ENCODE measurements around the gene RNF208. TPM values are rescaled to one million over a fixed set of nuclear protein-coding genes. Genes with fewer than 3 reads are reported as not detected.
A peak's percentile ranks its signal among the peaks of the same experiment; 100 is the strongest.

The RNF208 gene
- polyA plus RNA-seq, 1 donor (not counting 4 experiments of a cell fraction or from before 2014, with no cell fraction given): not detected

DNA sequence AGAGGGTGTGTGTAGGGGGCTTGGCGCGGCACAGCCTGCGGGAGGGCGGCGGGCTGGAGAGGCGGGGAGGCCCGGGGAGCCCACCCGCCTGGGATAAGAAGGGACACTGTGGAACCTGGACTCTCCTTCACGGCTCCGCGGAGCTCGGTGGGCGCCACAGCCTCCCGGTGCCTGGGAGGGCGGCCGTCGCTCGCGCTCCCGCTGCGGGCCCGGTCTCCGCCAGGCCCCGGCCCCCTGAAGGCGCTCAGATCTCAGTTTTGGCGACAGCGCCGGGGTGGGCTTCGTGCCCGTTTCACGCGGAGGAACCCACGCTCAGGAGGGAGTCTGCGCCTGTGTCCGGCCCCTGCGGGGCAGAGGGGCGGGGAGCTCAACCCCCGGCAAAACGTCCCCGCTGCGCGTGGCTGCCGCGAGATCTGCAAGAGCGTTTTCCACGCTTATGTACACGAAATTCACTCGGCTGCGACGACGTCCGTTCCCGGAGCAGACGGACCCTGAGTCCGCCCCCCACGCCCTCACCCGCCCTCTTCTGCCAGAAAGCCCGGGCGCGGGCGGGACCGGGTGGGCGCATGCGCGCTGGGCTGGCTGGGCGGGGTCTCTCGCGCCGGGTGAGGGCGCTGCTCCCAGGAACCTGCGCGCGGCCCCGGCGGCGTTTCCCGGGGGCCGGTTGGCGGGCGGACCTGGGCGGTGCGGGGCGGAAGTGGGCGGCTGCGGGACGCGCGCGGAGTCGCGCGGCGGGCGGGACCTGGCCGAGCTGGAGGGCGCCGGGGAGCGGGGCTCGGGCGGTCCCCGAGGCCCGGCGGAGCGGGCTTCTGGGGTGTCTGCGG, 32.8 kb upstream of the RNF208 start, which contains the start of gene NELFB:
Gene NELFB (plus strand): TSS at position 704 of the 824 bp plus-strand sequence.
- Histone ChIP-seq H3K9me1 (ENCODE audit: control insufficient read depth, extremely low read depth, insufficient read depth, low read length) (no peaks in the 10 kb centered on the region), H3K36me3 (ENCODE audit: control insufficient read depth in 2 of 2, extremely low read depth in 1 of 2, insufficient read depth in 2 of 2, low read length in 2 of 2) (peaks cover 8 to 22% of the 10 kb centered on the region in 2 experiments), H2AFZ (ENCODE audit: control insufficient read depth, low read length) (peak within 1 kb of the TSS; percentile 95), H3K27ac (ENCODE audit: control insufficient read depth, insufficient read depth, low read length) (peak within 1 kb of the TSS; percentile 58), H3K9me3 (ENCODE audit: control insufficient read depth, low read depth, low read length) (no peaks in the 10 kb centered on the region), H4K20me1 (ENCODE audit: control insufficient read depth, extremely low read depth, insufficient read depth, low read length) (no peaks in the 10 kb centered on the region), H3K9ac (ENCODE audit: control insufficient read depth, extremely low read depth, insufficient read depth, low read length) (peak within 1 kb of the TSS; percentile 83), H3K27me3 (ENCODE audit: control insufficient read depth, extremely low read depth, insufficient read depth, low read length) (no peaks in the 10 kb centered on the region), H3K4me1 (ENCODE audit: control insufficient read depth, extremely low read depth, insufficient read depth, low read length) (peaks cover 15% of the 10 kb centered on the region), H3K79me2 (ENCODE audit: control insufficient read depth, insufficient read depth, low read length) (peaks cover 26% of the 10 kb centered on the region), H3K4me2 (ENCODE audit: control insufficient read depth, extremely low read depth, insufficient read depth, low read depth, low read length) (peak within 1 kb of the TSS; percentile 93), H3K4me3 (ENCODE audit: control insufficient read depth in 2 of 3, extremely low read depth in 1 of 3, insufficient read depth in 2 of 3, low read depth in 1 of 3, low read length in 3 of 3) (peak within 1 kb of the TSS; percentile 81 to 97 (median 84))
- dilution Hi-C loops (cut with MboI; ENCODE audit: extremely low pct_ligation_motif_present, low sequenced_read_pairs): no loop called here
- FAIRE-seq (no peak), DNase-seq (ENCODE audit: low read depth, low spot score) (no peak)
- TF ChIP-seq, protein P1, sequence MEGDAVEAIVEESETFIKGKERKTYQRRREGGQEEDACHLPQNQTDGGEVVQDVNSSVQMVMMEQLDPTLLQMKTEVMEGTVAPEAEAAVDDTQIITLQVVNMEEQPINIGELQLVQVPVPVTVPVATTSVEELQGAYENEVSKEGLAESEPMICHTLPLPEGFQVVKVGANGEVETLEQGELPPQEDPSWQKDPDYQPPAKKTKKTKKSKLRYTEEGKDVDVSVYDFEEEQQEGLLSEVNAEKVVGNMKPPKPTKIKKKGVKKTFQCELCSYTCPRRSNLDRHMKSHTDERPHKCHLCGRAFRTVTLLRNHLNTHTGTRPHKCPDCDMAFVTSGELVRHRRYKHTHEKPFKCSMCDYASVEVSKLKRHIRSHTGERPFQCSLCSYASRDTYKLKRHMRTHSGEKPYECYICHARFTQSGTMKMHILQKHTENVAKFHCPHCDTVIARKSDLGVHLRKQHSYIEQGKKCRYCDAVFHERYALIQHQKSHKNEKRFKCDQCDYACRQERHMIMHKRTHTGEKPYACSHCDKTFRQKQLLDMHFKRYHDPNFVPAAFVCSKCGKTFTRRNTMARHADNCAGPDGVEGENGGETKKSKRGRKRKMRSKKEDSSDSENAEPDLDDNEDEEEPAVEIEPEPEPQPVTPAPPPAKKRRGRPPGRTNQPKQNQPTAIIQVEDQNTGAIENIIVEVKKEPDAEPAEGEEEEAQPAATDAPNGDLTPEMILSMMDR (optimal IDR thresholded peaks at IDR 0.05 in 1 of 3, IDR thresholded peaks at IDR 0.05 in 1 of 3, conservative IDR thresholded peaks at IDR 0.05 in 1 of 3; ENCODE audit: extremely low read depth in 1 of 3, insufficient read depth in 2 of 3, low read length in 3 of 3): peak in 1 of 3 experiments; percentile 10
- TF ChIP-seq EZH2 (IDR thresholded peaks at IDR 0.05; ENCODE audit: low read length): no peak

DNA sequence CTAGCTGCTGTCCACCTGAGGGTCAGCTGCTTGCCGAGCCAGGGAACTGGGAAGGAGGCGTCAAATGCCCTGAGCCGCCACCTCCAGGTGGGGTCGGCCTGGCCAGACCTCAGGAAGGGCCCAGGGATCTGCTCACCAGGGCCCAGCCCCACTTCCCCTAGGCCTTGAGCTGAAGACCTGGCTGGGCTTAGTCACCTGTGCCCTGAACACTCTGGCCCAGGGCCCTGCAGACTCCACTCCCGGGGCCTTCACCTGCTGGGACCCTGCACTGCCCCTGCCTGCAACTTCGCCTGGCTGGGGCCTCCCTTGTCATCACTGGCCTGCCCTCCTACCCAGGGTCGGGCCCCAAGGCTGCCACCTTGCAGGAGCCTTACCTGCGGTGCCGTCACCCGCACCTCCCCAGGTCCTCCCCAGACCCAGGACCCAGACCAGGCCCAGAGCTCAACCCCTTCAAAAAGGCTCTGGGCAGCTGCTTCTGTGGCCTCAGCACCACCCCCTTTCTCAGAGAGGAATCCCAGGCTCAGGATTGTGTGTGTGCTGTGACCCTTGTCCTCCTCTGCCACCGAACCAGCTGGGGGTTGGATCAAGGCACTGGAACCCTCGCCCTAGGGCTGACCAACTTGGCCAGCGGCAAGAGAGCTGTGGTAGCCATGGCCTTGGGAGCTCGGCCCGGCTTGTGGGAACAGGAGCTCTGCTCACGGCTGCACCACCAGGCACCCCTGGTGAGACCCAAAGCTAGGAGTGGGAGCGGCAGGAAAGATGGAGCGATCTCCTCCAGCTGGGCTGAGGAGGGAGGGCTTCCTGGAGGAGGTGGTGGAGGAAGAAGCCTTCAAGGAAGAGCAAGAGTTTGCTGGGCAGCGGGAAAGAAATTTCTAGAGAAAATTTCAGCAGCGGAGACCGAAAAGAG, 31.9 kb upstream of the RNF208 start:
- Histone ChIP-seq H3K27ac (ENCODE audit: control insufficient read depth, insufficient read depth, low read length) (no peak overlapping the region), H3K4me3 (ENCODE audit: control insufficient read depth in 2 of 3, extremely low read depth in 1 of 3, insufficient read depth in 2 of 3, low read depth in 1 of 3, low read length in 3 of 3) (peak overlapping the region; percentile 80 to 97 (median 81)), H3K9me3 (ENCODE audit: control insufficient read depth, low read depth, low read length) (no peaks in the 10 kb centered on the region), H4K20me1 (ENCODE audit: control insufficient read depth, extremely low read depth, insufficient read depth, low read length) (no peaks in the 10 kb centered on the region), H3K4me2 (ENCODE audit: control insufficient read depth, extremely low read depth, insufficient read depth, low read depth, low read length) (peak overlapping the region; percentile 93), H3K4me1 (ENCODE audit: control insufficient read depth, extremely low read depth, insufficient read depth, low read length) (peaks cover 15% of the 10 kb centered on the region), H3K79me2 (ENCODE audit: control insufficient read depth, insufficient read depth, low read length) (peaks cover 24% of the 10 kb centered on the region), H3K9me1 (ENCODE audit: control insufficient read depth, extremely low read depth, insufficient read depth, low read length) (no peaks in the 10 kb centered on the region), H3K9ac (ENCODE audit: control insufficient read depth, extremely low read depth, insufficient read depth, low read length) (peak overlapping the region; percentile 72), H3K27me3 (ENCODE audit: control insufficient read depth, extremely low read depth, insufficient read depth, low read length) (no peaks in the 10 kb centered on the region), H2AFZ (ENCODE audit: control insufficient read depth, low read length) (peak overlapping the region; percentile 95), H3K36me3 (ENCODE audit: control insufficient read depth in 2 of 2, extremely low read depth in 1 of 2, insufficient read depth in 2 of 2, low read length in 2 of 2) (peaks cover 5 to 18% of the 10 kb centered on the region in 2 experiments)
- TF ChIP-seq EZH2 (IDR thresholded peaks at IDR 0.05; ENCODE audit: low read length): no peak
- TF ChIP-seq, protein P1 (optimal IDR thresholded peaks at IDR 0.05 in 1 of 3, IDR thresholded peaks at IDR 0.05 in 1 of 3, conservative IDR thresholded peaks at IDR 0.05 in 1 of 3; ENCODE audit: extremely low read depth in 1 of 3, insufficient read depth in 2 of 3, low read length in 3 of 3): no peak
- dilution Hi-C loops (cut with MboI; ENCODE audit: extremely low pct_ligation_motif_present, low sequenced_read_pairs): no loop called here
- DNase-seq (ENCODE audit: low read depth, low spot score) (no peak), FAIRE-seq (no peak)
